ENCODE data around the gene SNRNP40. TPM values are rescaled to one million over a fixed set of nuclear protein-coding genes. Genes with fewer than 3 reads are reported as not detected.

The SNRNP40 gene
- total RNA-seq, 2 experiments from 2014 or later = 83.7 to 96.4 TPM

DNA sequence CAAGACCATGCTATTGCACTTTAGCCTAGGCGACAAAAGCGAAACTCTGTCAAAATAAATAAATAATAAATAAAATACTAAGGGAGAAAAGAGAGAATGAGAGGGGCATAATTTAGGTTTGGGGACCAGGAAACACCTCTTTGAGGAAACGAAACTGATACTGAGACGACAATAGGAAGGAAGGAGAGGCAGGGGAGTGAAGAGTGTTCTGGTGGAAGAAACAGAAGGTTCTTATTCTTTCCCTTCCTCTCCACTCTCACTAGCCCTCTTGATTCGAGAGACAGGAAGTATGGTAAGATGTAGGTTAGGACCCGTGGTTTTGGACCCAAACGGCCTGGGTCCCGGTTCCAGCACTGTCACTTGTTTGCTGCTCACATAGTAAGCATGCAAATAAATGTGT lies 55.3 kb downstream of the SNRNP40 start:
- no peaks in the 10 kb centered on the region for H3K9me3 Mint-ChIP-seq
- ChIA-PET POLR2A (no interaction called here), CTCF (no interaction called here)
- intact Hi-C loops (cut with micrococcal nuclease) = no loop called here
- no peak for DNase-seq
- H3K36me3 Mint-ChIP-seq = no peaks in the 10 kb centered on the region
- no peak overlapping the region for H3K27ac Mint-ChIP-seq
- peaks cover 35% of the 10 kb centered on the region for H3K27me3 Mint-ChIP-seq
- H3K4me3 Mint-ChIP-seq = no peak overlapping the region
- H3K4me1 Mint-ChIP-seq (ENCODE audit: low read depth) = peaks cover 5% of the 10 kb centered on the region

GRCh38 chr1:31239653-31240241 lies 56.8 kb downstream of the SNRNP40 start, which contains the start of gene NKAIN1:
Gene NKAIN1 (minus strand): TSS chr1:31239887. CDS start chr1:31239547, 340 bp downstream.
- Mint-ChIP-seq H3K9me3 (no peaks in the 10 kb centered on the region), H3K27me3 (peaks cover 49% of the 10 kb centered on the region), H3K4me3 (no peak within 1 kb of the TSS), H3K4me1 (ENCODE audit: low read depth) (peaks cover 5% of the 10 kb centered on the region), H3K36me3 (no peaks in the 10 kb centered on the region), H3K27ac (no peak within 1 kb of the TSS)
- DNase-seq = no peak
- intact Hi-C loops (cut with micrococcal nuclease) = no loop called here
- ChIA-PET CTCF (interaction anchor here (0.6 kb wide), 1 partner anchor 54 kb away, joined by 4 read pairs; no protein-coding TSS in a partner anchor), POLR2A (no interaction called here)

DNA sequence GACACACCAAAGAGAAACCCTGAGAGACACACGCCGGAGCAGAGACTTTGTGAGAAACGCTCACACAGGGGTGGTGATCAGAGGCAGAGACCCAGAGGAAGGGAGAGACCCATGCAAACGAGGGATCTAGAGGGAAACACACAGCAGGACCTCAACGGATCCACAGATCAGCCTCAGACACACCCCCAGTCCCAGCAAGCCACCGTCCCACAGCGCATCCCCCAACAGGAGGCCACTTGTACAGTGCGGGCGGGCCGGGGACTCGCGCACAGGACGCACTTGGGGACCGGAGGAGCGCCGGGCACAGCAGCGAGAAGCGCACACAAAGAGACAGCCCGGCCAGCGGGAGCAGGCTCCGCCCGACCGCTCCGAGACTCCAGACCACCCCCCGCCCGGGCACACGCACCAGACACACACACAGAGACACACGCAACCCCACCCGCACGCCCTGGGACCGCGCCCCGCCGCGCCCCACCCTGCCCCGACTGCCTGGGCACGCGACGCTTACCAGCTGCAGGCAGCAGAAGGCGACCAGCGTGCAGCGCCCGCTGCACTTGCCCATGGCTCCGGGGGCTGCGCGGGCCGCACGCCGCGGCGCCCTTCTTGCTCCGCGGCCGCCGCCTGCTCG lies 57.5 kb downstream of the SNRNP40 start:
- Mint-ChIP-seq H3K9me3 (no peaks in the 10 kb centered on the region), H3K4me1 (ENCODE audit: low read depth) (peaks cover 5% of the 10 kb centered on the region), H3K4me3 (no peak overlapping the region), H3K27me3 (peaks cover 54% of the 10 kb centered on the region), H3K27ac (no peak overlapping the region), H3K36me3 (no peaks in the 10 kb centered on the region)
- intact Hi-C loops (cut with micrococcal nuclease) = no loop called here
- POLR2A ChIA-PET = no interaction called here
- no peak for DNase-seq
- CTCF ChIA-PET = interaction anchor here (0.6 kb wide), 1 partner anchor 54 kb away, joined by 4 read pairs; no protein-coding TSS in a partner anchor

- H3K4me3 Mint-ChIP-seq = no peak overlapping the region
- ChIA-PET POLR2A (interaction anchor here (0.5 kb wide), 1 partner anchor 15 kb away, joined by 3 read pairs; no protein-coding TSS in a partner anchor), CTCF (no interaction called here)
- H3K27me3 Mint-ChIP-seq = peaks cover 56% of the 10 kb centered on the region
- H3K27ac Mint-ChIP-seq = no peak overlapping the region
- H3K9me3 Mint-ChIP-seq = no peaks in the 10 kb centered on the region
- intact Hi-C loops (cut with micrococcal nuclease) = no loop called here
- no peaks in the 10 kb centered on the region for H3K36me3 Mint-ChIP-seq
- peaks cover 5% of the 10 kb centered on the region for H3K4me1 Mint-ChIP-seq (ENCODE audit: low read depth)
- DNase-seq = no peak
Measured at GRCh38 chr1:31238612-31238985, 58.0 kb downstream of the SNRNP40 start.

DNA sequence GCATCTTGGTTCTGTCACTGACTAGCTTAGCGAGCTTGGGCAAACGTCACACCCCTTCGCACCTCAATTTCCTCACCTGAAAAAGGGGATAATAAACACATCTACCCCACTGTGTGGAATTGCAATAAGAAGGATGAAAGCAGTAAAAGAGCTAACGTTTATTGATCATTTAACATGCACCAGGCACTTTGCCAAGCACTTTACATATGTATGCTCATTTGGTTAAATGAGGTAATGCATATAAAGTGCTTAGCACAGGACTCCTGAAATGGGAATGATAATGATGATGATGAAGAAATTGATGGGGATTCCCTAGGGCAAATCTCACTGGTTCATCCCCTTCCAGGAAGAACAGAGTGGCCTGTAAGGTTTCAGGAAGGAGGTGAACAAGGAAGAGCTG lies 61.7 kb downstream of the SNRNP40 start:
- no peak overlapping the region for H3K4me3 Mint-ChIP-seq
- H3K27ac Mint-ChIP-seq = no peak overlapping the region
- CTCF ChIA-PET = no interaction called here

GRCh38 chr1:31234123-31234708 lies 62.4 kb downstream of the SNRNP40 start:
- DNase-seq = no peak
- no peak overlapping the region for H3K27ac Mint-ChIP-seq
- ChIA-PET POLR2A (no interaction called here), CTCF (no interaction called here)
- no peaks in the 10 kb centered on the region for H3K9me3 Mint-ChIP-seq
- H3K36me3 Mint-ChIP-seq = no peaks in the 10 kb centered on the region
- intact Hi-C loops (cut with micrococcal nuclease) = no loop called here
- H3K4me1 Mint-ChIP-seq (ENCODE audit: low read depth) = peaks cover 5% of the 10 kb centered on the region
- no peak overlapping the region for H3K4me3 Mint-ChIP-seq
- peaks cover 42% of the 10 kb centered on the region for H3K27me3 Mint-ChIP-seq

More for the DNA sequence above, 61.7 kb downstream of the SNRNP40 start:
- peaks cover 5% of the 10 kb centered on the region for H3K4me1 Mint-ChIP-seq (ENCODE audit: low read depth)
- no peaks in the 10 kb centered on the region for H3K36me3 Mint-ChIP-seq
- POLR2A ChIA-PET = no interaction called here
- intact Hi-C loops (cut with micrococcal nuclease) = no loop called here
- peaks cover 42% of the 10 kb centered on the region for H3K27me3 Mint-ChIP-seq
- DNase-seq = no peak
- no peaks in the 10 kb centered on the region for H3K9me3 Mint-ChIP-seq

DNA sequence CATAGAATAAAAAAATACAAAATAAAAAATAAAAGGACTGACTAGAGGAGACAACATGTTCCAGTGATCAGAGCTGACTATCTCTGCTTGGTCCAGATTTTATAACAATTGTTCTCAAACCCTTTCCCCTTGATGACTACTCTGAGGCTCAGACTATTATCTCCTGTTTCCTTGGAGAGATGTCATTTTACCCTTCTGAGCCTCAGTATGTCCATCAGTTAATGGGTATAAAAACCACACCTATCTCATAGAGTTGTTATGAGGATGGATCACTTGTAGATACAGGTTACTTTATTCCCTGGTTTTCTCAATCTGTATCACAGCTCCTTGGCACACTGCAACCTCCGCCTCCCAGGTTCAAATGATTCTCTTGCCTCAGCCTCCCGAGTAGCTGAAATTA lies 63.9 kb downstream of the SNRNP40 start:
- Mint-ChIP-seq H3K4me3 (no peak overlapping the region), H3K4me1 (ENCODE audit: low read depth) (no peaks in the 10 kb centered on the region), H3K27me3 (peaks cover 27% of the 10 kb centered on the region), H3K9me3 (no peaks in the 10 kb centered on the region), H3K36me3 (no peaks in the 10 kb centered on the region), H3K27ac (no peak overlapping the region)
- no peak for DNase-seq
- ChIA-PET CTCF (no interaction called here), POLR2A (no interaction called here)
- intact Hi-C loops (cut with micrococcal nuclease) = no loop called here

DNA sequence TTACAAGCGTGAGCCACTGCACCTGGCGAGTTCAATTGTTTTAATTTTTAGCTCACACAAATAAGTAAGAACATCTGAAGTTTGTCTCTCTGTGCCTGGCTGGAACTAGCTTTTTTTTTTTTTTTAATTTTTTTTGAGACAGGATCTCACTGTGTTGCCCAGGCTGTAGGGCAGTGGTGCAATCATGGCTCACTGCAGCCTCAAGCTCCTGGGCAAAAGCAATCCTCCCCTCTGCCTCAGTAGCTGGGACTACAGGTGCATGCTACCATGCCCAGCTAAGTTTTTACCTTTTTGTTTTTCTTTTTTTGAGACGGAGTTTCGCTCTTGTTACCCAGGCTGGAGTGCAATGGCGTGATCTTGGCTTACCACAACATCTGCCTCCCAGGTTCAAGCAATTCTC lies 64.8 kb downstream of the SNRNP40 start:
- Mint-ChIP-seq H3K36me3 (no peaks in the 10 kb centered on the region), H3K4me1 (ENCODE audit: low read depth) (no peaks in the 10 kb centered on the region), H3K27me3 (peaks cover 25% of the 10 kb centered on the region), H3K27ac (no peak overlapping the region), H3K9me3 (no peaks in the 10 kb centered on the region), H3K4me3 (no peak overlapping the region)
- ChIA-PET POLR2A (no interaction called here), CTCF (no interaction called here)
- intact Hi-C loops (cut with micrococcal nuclease) = no loop called here
- no peak for DNase-seq

GRCh38 chr1:31230378-31230777 lies 66.2 kb downstream of the SNRNP40 start:
- peaks cover 15% of the 10 kb centered on the region for H3K27me3 Mint-ChIP-seq
- no peak overlapping the region for H3K4me3 Mint-ChIP-seq
- no peaks in the 10 kb centered on the region for H3K4me1 Mint-ChIP-seq (ENCODE audit: low read depth)
- ChIA-PET CTCF (interaction anchor here (1.5 kb wide), 1 partner anchor 47 kb away, joined by 3 read pairs; no protein-coding TSS in a partner anchor), POLR2A (no interaction called here)
- H3K9me3 Mint-ChIP-seq = no peaks in the 10 kb centered on the region
- no peak overlapping the region for H3K27ac Mint-ChIP-seq
- H3K36me3 Mint-ChIP-seq = no peaks in the 10 kb centered on the region
- intact Hi-C loops (cut with micrococcal nuclease) = no loop called here
- DNase-seq = no peak

GRCh38 chr1:31228986-31229385 lies 67.6 kb downstream of the SNRNP40 start:
- Mint-ChIP-seq H3K36me3 (no peaks in the 10 kb centered on the region), H3K4me3 (no peak overlapping the region), H3K27me3 (peaks cover 3% of the 10 kb centered on the region), H3K4me1 (ENCODE audit: low read depth) (no peaks in the 10 kb centered on the region), H3K27ac (no peak overlapping the region), H3K9me3 (no peaks in the 10 kb centered on the region)
- intact Hi-C loops (cut with micrococcal nuclease) = no loop called here
- CTCF ChIA-PET = interaction anchor here (1.5 kb wide), 1 partner anchor 45 kb away, joined by 3 read pairs; no protein-coding TSS in a partner anchor
- POLR2A ChIA-PET = no interaction called here
- DNase-seq = no peak

GRCh38 chr1:31227891-31228568 lies 68.6 kb downstream of the SNRNP40 start:
- H3K27ac Mint-ChIP-seq = no peak overlapping the region
- intact Hi-C loops (cut with micrococcal nuclease) = no loop called here
- H3K4me1 Mint-ChIP-seq (ENCODE audit: low read depth) = no peaks in the 10 kb centered on the region
- POLR2A ChIA-PET = no interaction called here
- no peaks in the 10 kb centered on the region for H3K36me3 Mint-ChIP-seq
- no peak for DNase-seq
- H3K9me3 Mint-ChIP-seq = no peaks in the 10 kb centered on the region
- CTCF ChIA-PET = no interaction called here
- peaks cover 3% of the 10 kb centered on the region for H3K27me3 Mint-ChIP-seq
- no peak overlapping the region for H3K4me3 Mint-ChIP-seq

- H3K4me3 Mint-ChIP-seq = no peak overlapping the region
- POLR2A ChIA-PET = no interaction called here
- CTCF ChIA-PET = no interaction called here
- H3K27me3 Mint-ChIP-seq = peaks cover 3% of the 10 kb centered on the region
- intact Hi-C loops (cut with micrococcal nuclease) = no loop called here
- no peaks in the 10 kb centered on the region for H3K9me3 Mint-ChIP-seq
- no peaks in the 10 kb centered on the region for H3K36me3 Mint-ChIP-seq
- H3K4me1 Mint-ChIP-seq (ENCODE audit: low read depth) = no peaks in the 10 kb centered on the region
- no peak overlapping the region for H3K27ac Mint-ChIP-seq
- DNase-seq = no peak
Measured at GRCh38 chr1:31224068-31224467, 72.5 kb downstream of the SNRNP40 start.

All from activated CD4-positive, alpha-beta memory T cell treated with anti-CD3 and anti-CD28 coated beads for 36 hours (primary cell).